Stomach (tissue), 4 donors: ENCODE measurements around the gene ZNF691.

Experiments
- POLR2A ChIP-seq, 4 donors: fragments of 450-650 bp; IDR thresholded peaks; one replicate each; pipeline ENCODE4 v1.6.1; 2016; ENCODE audit warnings: antibody characterized with exemption in 4 of 4, control low read depth in 2 of 4, mild to moderate bottlenecking in 1 of 4, moderate library complexity in 1 of 4
- TF ChIP-seq, protein P1 (sequence below), 7 experiments: fragments of 450-650 bp in 4 of 7; fragments of 200-600 bp in 3 of 7; sonication (generic) in 3 of 7; IDR thresholded peaks; one replicate each; pipeline ENCODE4 v1.5.1; 2016 to 2019; ENCODE audit warnings: antibody characterized with exemption in 7 of 7, control low read depth in 2 of 7, mild to moderate bottlenecking in 1 of 7

DNA sequence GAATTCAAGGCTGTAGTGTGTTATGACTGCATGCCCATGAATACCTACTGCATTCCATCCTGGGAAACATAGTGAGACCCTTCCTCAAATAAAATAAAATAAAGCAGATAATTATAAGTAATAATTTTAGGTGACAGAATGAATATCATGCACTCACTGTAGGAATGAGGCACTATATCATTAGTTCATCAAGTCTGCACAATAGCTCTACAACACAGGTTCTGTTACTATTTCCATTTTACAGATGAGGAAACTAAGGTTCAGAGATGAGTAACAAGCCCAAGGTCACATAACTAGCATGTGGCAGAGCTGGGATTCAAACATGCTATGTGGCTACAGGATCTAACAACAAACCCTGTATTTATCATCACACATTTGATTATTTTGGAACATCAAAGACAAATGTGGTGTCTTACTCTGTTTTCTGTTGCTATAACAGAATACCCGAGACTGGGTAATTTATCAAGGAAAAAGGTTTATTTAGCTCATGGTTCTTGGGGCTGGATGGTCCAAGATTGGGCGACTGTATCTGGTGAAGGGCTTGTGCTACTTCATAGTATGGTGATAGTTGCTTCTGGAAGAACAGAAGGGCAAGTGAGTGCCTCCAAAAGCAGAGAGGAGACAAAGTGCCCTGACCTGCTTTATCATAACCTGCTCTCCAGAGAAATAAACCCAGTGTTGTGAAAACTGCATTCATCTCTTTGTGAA, 4.8 kb upstream of the ZNF691 start:
- TF ChIP-seq, protein P1, sequence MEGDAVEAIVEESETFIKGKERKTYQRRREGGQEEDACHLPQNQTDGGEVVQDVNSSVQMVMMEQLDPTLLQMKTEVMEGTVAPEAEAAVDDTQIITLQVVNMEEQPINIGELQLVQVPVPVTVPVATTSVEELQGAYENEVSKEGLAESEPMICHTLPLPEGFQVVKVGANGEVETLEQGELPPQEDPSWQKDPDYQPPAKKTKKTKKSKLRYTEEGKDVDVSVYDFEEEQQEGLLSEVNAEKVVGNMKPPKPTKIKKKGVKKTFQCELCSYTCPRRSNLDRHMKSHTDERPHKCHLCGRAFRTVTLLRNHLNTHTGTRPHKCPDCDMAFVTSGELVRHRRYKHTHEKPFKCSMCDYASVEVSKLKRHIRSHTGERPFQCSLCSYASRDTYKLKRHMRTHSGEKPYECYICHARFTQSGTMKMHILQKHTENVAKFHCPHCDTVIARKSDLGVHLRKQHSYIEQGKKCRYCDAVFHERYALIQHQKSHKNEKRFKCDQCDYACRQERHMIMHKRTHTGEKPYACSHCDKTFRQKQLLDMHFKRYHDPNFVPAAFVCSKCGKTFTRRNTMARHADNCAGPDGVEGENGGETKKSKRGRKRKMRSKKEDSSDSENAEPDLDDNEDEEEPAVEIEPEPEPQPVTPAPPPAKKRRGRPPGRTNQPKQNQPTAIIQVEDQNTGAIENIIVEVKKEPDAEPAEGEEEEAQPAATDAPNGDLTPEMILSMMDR (IDR thresholded peaks at IDR 0.05): no peak
- no peak for TF ChIP-seq POLR2A (IDR thresholded peaks at IDR 0.05)
